SK-N-SH (cell line): ENCODE measurements around the gene TEX22.

ENCODE experiments used
- SIN3A ChIP-seq: IDR thresholded peaks from 2 replicates; pipeline ENCODE4 v1.6.1; 2012; ENCODE audit warnings: low read depth, mild to moderate bottlenecking, low read length, moderate library complexity, borderline replicate concordance
- TF ChIP-seq, protein P1 (sequence below): fragments of 150-350 bp; IDR thresholded peaks from 2 replicates; pipeline ENCODE4 v1.6.1; 2017; ENCODE audit warnings: antibody characterized with exemption, low read length, low read depth, borderline replicate concordance

- TF ChIP-seq, protein P1, sequence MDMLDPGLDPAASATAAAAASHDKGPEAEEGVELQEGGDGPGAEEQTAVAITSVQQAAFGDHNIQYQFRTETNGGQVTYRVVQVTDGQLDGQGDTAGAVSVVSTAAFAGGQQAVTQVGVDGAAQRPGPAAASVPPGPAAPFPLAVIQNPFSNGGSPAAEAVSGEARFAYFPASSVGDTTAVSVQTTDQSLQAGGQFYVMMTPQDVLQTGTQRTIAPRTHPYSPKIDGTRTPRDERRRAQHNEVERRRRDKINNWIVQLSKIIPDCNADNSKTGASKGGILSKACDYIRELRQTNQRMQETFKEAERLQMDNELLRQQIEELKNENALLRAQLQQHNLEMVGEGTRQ = no peak
- TF ChIP-seq SIN3A = no peak
Measured at GRCh38 chr14:105442834-105443233, 44.5 kb downstream of the TEX22 start.
